IPS-11a (cell line): ENCODE data around the gene TLE5.
"Not testable (repeated sequence)": the region's sequence is repeated elsewhere in the genome, so short reads cannot be mapped to it uniquely, and the experiment has no call there.

ENCODE experiments used
- H3K4me3 ChIP-seq: one replicate; pipeline ENCODE4 v1.5.1; 2013; ENCODE audit warnings: low read depth, low read length, control low read depth

The TLE5 gene

DNA sequence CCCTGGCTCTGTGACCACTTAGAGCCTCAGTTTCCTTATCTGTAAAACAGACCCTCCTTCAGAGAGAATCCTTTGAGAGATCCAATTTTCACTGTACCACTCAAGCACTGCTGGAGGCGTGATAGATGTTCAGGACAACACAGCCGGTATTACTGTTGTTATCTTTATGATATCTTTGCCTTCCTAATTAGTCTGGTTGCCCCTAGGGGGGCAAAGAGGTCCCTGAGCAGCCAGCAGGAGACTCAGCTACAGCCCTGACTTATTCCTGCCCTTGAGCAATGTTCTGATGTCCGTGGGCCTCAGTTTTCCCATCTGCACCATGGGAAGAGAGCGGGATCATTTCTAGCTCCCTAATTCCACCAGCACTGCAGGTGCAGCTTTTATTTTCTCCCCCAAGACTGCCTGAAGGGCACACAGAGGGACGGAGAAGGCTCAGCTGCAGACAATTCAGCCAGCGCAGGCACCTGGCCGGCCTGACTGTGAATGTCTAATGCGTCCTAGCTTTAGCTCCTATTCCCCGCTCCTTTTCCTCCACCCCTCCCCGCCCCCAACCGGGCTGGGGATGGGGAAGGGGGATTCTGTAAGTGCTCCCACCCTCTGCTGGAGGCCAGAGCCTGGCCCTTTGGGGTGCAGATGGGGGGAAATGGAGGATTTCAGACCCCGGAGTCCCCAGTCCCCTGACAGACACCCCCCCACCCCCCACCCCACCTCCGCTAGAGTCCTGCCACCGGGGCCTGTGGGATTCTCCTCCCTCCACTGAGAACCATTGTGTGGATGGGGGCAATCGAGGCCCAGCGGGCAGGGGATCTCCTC lies 16.2 kb downstream of the TLE5 start:
- H3K4me3 ChIP-seq, result no peak overlapping the region

DNA sequence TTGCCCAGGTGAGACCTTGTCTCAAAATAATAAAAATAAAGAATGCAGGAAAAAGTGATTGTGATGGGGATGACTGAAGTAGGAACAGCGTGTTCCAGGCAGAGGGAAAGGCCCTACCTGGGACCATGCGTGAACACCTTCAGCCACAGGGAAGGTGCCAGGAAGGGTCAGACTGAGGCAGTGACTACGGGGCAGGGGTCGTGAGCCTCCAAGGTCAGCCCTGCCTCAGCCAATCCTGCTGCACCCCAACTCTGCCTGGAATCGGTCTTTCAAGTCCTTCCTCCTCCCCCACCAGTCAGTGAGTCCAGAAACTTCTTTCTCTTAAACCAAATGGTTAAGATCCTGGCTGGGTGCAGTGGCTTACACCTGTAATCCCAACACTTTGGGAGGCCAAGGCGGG lies 17.1 kb downstream of the TLE5 start:
- no peak overlapping the region for H3K4me3 ChIP-seq

DNA sequence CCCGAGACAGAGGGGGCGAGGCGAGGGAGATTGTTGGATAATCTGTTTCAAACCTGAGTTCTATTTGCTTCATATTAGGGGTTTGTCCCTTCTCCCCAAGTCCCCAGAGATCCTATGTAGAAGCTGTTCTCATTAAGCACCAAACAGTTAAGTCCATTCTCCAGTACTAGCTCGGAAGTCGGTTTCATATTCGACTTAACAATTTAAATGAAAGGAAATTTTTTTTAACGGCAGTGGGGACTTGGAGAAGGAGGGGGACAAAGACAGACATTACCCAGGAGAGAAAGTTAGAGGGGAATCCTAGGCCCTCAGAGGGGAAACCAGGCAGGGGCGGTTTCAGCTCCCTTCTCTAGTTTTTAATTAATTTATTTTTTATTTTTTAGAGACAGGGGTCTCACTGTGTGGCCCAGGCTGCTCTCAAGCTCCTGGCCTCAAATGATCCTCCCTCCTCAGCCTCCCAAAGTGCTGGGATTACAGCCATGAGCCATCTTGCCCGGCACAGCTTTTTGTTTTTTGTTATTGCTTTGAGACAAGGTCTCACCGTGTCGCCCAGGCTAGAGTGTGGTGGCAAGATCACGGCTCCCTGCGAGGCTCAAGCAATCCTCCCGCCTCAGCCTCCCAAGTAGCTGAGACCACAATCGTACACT lies 19.6 kb downstream of the TLE5 start:
- H3K4me3 ChIP-seq, result no peak overlapping the region

DNA sequence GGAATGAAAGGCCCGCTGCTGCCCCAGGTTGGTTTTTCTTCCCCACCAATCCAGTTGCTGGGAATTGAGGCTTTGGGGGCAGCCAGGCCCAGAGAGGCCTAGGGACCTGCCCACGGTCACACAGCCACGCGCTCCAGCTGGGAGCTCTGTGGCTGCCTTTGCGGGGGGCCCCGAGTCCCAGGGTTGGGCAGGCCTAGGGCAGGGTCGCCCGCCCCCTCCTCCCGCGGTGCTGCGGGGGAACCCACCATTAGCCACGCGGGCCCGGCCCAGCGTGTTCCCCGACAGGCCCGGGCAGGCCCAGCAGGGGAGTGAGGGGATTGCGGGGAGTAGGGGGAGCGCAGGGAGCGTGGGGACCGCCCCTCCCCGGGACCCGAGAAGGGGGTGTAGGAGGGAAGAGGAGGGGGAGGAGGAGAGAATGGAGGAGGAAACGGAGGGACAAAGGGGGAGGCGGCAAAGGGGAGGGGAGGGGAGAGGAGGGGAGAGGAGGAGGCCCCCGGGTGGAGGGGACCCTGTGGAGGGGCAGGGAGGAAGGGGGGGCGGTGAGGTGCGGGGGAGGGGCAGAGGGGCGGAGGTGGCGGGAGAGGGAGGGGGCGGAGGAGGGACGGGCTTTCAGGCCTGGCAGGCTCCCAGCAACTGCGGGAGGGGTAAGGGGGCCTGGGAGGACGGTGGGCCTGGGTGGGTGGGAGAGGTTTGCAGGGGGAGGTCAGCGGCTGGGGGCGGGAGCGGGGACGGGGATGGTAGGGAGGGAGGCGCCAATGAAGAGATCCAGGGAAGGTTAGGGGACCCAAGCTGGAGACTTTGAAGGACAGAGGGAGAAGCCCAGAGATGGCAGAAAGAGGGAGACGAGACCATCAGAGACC lies 20.3 kb downstream of the TLE5 start:
- no peak overlapping the region for H3K4me3 ChIP-seq

DNA sequence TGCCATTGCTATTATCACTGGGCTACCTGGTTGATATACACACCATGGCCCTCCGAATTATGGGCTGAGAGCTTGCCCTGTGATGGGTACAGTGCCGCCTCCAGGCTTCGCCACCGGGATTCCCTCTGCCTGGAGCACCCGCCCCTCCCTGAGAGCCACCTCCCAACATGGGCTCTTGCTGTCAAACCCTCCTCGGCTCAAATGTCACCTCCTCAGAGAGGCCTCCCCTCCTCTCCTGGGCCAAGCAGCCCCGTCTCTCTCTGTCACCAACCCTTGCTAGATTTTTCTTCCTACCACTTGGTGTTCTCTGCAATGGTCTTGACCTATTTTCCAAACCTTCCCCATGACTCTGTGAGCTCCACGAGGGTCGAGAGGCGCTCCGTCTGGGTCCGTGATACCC lies 21.0 kb downstream of the TLE5 start:
- H3K4me3 ChIP-seq, result no peak overlapping the region

DNA sequence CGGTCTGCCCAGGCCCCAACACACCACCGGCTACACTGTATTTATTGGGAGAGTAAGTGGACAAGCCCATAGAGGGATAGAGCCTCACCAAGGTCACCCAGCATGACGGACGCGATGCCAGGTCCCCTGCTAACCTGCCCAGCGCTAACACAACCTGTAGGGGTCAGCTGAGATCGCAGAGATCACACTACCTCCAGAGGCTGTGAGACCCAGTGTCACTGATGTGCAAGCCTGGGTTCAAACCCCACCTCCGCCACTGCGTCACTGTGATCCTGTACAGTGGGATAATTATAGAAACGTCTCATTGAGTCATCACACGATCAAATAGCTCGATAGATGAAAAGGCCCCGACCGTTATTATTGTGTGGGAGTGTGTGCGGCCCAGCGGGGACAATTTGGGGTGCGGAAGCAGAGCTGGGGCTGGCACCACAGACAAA lies 22.6 kb downstream of the TLE5 start:
- H3K4me3 ChIP-seq, result no peak overlapping the region

DNA sequence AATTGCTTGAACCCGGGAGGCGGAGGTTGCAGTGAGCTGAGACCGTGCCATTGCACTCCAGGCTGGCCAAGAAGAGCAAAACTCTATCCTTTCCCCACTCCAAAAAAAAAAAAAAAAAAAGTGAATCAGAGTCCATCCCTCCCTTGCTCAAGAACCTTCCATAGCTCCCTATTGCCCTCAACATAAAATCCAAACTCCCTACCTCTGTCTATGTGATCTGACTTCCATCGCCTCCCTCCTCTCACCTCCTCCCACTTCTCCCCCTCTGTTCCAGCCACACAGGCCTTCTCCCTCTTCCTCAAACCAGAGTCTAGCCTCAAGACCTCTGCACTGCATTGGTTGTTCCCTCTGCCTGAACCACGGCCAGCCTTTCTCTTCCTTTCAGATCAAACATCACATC lies 23.2 kb downstream of the TLE5 start:
- no peak overlapping the region for H3K4me3 ChIP-seq

DNA sequence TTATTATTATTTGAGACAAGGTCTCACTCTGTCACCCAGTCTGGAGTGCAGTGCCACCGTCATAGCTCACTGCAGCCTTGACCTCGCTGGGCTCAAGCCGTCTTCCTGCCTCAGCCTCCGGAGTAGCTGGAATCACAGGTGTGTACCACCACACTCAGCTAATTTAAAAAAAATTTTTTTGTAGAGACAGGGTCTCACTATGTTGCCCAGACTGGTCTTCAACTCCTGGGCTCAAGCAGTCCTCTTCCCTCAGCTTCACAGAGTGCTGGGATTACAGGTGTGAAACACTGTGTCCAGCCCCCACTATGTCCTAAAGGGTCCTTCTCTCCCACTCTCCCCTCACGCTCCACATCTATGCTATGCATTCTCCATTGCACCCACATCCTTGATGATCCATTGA lies 24.1 kb downstream of the TLE5 start:
- H3K4me3 ChIP-seq, result no peak overlapping the region

DNA sequence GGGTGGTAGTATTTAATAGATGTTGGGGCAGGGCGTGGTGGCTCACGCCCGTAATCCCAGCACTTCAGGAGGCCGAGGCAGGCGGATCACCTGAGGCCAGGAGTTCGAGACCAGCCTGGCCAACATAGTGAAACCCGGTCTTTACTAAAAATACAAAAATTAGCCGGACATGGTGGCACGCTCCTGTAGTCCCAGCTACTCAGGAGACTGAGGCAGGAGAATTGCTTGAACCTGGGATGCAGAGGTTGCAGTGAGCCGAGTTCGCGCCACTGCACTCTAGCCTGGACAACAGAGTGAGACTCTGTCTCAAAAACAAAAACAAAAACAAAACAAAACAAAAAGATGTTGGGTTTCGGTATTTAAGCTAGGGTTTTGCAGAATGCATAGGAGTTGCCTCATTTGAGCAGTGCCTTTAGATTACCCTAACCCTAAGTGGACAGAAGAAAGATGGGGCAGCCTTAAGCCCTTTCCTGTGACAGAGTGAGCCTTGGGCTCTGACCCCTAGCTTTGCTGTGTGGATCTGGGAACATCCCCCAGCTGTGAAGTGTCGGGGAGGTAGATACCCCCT lies 25.2 kb downstream of the TLE5 start:
- not testable (repeated sequence) for H3K4me3 ChIP-seq

DNA sequence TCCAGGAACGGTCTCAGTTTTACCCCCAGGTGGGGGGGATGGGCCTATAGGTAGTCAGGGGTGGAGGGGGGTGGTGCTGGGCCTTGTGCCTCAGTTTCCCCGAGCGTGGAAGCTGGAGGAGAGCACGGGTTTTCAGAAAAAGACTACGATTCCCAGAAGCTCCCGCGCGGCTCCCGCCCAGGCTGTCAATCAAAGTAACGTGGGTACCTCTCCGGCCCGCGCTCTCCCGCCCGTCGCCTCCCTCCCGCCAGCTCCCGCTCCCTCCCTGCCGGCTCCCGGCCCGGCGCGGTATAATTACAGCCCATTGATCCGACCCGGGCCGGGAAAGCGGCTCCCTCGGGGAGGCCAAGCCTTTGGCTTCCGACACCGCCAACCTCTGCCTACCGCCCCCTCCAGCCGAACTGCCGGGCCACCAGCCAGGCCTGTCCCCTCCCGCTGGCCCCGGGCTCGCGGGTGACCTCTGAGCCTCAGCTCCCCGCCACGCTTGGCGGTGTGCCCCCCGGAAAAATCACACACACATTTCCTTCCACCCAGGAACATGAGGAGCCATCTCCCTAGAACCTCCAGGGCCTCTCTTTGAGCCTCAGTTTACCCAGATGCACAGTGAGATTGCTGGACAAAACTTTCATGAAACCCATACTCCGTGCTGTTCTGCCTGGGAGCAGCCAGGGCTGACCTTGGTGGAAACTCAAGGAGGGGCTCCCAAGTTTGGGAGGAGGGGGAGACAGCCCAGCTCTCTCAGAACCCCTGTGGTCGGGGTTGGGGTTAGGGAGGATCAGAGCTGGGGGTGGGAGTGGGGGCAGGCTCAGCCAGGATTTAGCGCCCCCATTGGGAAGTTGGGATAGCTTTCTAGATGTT lies 25.9 kb downstream of the TLE5 start:
- H3K4me3 ChIP-seq, result peak overlapping the region; percentile 43

DNA sequence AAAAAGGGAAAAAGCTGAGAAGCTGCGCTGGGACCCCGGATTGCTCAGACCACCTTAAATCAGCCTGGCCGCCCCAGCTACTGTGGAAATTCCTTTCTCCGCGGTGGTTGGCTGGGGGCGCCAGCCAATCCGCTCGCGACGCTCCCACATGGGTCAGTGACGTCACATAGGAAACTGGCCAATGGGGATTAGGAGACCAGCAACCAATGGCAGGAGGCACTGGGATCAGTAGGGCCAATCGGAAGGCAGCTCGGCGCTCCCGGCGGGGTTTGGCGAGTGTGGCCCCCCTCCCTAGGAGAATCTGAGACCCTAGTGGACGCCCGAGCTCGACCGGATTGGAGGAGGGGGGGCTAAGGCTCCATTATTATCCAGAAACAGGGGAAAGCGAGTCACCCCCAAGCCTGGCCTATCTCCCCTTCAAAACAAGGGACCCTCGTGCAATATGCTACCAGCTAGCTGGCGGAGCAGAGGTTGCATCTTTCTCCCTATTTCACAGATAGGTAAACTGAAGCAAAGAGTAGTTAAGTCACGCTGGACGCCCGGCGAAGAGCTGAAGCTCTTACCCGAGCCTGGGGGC lies 26.7 kb downstream of the TLE5 start:
- H3K4me3 ChIP-seq, result peak overlapping the region; percentile 43

DNA sequence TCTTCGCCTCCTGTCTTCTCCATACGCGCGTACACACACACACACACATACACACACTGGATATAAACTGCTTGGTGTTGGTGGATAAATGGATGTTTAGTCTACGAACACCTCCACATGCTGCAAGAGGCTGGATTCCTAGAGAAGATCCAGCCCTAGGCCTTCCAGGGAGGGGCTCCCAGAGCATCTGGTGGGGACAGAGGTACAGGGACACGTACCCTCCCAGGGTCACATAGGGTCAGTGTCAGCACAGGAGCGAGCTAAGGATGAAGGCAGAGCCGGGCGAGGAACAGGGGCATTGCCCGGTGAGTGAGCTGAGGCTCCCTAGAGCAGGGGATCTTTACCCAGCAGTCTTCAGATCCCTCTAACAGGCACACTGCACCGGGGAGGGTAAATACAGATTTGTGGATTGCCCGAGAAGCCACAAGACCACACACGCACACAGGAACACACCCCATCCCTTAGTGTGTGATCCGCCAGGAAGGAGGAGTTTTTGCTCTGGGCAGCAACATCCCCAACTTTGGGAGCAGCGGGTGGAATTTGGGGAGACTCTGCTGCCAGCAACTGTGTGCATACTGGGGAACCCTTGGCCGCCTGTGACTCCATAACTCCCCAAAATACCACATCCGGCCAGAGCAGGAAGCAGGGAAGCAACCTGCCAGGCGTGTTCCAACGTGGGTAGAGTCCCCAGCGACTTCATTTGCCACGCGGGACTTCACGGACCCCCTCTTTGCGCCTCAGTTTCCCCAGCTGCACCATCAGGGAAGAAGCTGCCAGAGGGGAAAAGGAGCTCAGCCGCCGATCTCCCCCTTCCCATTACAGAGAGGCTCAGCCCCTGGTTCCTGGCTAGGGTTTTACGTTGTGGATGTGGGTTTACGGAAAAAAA lies 27.4 kb downstream of the TLE5 start:
- peak overlapping the region; percentile 43 for H3K4me3 ChIP-seq

DNA sequence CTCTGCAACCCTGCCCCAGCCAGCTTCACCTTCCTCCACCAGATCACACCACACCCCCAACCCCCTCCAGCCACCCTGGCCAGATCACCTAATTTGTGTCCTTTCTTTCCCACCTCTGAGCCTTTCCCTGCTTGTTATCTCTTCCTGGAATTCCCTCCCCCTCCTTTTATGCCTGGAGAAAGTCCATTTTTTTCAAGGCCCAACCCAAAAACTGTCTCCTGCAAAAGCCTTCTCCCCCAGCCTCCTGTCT lies 28.0 kb downstream of the TLE5 start:
- H3K4me3 ChIP-seq, result no peak overlapping the region

DNA sequence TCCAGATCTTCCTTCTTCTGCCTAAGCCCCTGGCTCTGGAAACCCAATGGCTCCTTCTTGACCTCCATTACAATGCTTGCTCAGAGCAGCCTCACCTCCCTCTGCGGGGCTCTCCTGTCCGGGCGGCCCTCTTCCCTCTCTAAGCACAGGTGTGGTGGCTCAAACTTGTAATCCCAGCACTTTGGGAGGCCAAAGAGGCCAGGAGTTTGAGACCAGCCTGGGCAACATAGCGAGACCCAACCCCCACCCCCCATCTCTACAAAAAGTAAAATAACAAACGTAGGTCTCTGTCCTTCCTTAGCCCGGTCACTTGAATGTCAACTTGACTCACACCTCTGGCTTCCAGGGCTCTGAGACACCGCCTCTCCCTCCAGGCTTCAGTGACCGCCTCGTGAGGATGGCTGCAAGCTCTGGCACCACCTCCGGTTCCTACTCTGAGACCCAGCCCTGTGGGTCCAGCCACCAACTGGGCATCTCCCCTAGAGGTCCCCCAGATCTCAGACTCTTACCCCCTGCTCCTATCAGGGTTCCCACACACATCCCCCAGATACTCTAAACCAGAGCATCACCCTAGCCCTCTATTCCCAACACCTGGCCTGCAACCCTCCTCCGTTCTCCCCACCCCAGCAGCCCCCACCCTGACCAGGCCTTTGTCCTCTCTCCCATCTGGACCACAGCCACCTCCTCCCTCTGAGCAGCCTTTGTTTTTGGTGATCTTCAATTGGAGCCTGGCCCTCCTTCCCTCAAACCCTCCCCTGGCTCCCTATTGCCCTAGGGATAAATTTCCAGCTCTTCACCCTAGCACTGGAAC lies 28.5 kb downstream of the TLE5 start:
- H3K4me3 ChIP-seq, result no peak overlapping the region

DNA sequence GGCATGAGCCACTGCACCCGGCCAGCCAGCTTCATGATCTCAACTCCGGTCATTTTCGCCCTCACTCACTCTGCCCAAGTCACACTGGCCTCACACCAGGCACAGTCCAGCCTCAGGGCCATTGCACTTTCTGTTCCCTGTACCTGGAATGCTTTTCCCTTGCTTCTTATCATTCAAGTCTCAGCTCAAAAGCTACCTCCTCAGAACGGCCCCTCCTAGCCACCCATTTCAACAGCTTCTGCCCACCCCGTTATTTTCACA lies 30.8 kb downstream of the TLE5 start:
- no peak overlapping the region for H3K4me3 ChIP-seq

DNA sequence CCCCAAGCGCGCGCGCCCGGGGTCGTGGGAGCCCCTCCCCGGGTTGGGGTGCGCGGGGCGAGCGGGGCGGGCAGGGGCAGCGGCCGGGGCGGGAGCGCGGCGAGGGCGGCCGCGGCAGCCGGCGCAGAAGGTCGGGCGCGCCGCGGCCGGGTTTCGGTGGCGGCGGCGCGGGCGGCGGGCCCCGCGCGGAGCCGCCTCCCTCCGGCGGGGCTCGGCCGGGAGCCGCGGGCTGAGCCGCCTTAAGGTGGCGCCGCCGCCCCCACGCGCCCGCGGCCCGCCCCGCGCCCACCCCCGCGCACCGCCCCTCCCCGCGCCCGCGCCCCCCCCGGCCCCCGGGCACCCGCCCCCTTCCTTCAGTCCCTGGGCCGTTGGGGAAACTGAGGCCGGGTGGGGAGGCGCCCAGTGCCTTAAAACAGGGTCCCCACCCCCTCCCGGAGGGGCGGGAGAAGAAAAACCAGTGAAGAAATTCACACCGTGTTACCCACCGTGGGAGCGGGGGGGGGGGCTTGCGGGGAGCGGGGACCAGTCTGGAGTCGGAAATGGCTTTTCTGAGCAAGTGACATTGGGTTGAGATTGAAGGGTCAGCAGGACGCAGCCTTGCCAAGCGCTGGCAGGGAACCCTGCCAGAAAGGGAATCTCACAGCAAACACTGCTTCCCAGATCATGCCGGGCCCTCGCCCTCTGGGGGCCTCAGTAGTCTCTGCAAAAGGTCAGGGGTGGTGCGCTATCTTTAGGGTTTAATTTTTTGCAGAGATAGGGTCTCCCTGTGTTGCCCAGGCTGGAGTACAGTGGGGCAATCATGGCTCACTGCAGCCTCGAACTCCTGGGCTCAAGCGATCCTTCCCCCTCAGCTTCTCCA lies 33.0 kb downstream of the TLE5 start, which contains the start of gene TLE2:
TSS of gene TLE2 (minus strand) at position 216 of the 859 bp plus-strand sequence. CDS start 376 bp downstream, outside the sequence.
- H3K4me3 ChIP-seq, result peak within 1 kb of the TSS; percentile 13

DNA sequence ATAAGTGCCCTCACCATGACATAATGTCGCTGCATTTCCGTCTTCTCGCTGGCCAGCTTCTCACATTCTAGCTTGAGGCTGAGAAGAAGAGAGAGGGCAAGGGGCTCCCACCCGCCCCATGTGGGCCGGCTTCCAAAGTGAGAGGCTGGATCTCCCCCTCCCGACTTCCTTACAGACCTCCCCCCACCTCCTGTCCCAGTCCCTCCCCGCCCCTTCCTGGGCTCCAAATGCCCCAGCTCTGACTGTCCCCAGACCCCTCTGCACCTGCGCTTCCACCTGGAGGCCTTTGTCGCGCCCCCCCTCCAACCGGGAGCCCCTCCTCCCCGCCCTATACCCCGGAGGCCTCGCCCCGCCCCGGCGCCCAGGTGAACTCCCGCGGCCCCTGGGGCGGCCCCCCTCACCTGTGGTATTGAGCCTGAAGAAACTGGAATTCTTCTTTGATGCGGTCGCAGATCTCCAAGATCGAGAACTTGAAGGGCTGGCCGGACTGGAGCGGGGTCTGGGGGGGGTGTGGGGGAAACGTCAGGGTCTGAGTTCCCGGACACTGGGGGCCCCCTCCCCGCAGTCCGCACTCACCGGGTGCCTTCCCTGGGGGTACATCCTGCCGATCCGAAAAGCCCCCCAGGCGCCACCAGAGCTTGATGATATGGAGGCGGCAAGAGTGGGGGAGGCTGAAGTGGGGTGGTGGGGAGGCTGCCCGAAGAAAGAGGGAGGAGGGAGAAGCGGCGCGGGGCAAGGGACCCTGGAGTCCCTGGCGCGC lies 33.8 kb downstream of the TLE5 start:
- H3K4me3 ChIP-seq, result peak overlapping the region; percentile 13
